ENCODE results near the gene MYO9A. TPM values are rescaled to one million over a fixed set of nuclear protein-coding genes. Genes with fewer than 3 reads are reported as not detected.

Gene MYO9A
- total RNA-seq, 1 experiment from 2014 or later: 23.0 TPM

GRCh38 chr15:71853543-71853942 is 264.4 kb downstream of the MYO9A start:
- Histone ChIP-seq H3K9me3 (ENCODE audit: control insufficient read depth in 1 of 2, insufficient read depth in 1 of 2, low read depth in 1 of 2, low read length in 2 of 2) (no peaks in the 10 kb centered on the region), H4K20me1 (ENCODE audit: insufficient read depth) (no peaks in the 10 kb centered on the region), H3K9me2 (ENCODE audit: insufficient read depth) (no peaks in the 10 kb centered on the region), H3K4me2 (ENCODE audit: low read length) (no peak overlapping the region), H3K4me1 (ENCODE audit: control insufficient read depth in 1 of 2, insufficient read depth in 2 of 2, low read length in 2 of 2) (no peaks in the 10 kb centered on the region), H3K79me2 (ENCODE audit: insufficient read depth, low read length) (no peaks in the 10 kb centered on the region), H3K36me3 (ENCODE audit: control insufficient read depth in 1 of 2, insufficient read depth in 2 of 2, low read length in 2 of 2) (peaks cover 0 to 2% of the 10 kb centered on the region in 2 experiments; a peak in 1 of 4 replicates), H3K27me3 (ENCODE audit: insufficient read depth, low read length) (no peaks in the 10 kb centered on the region), H3K27ac (ENCODE audit: low read depth, low read length) (no peak overlapping the region), H3K4me3 (replicated peaks in 1 of 2; ENCODE audit: low read depth in 1 of 2, low read length in 2 of 2) (no peak overlapping the region), H3K9ac (ENCODE audit: low read length) (no peak overlapping the region), H2AFZ (ENCODE audit: low read depth, low read length, poor library complexity, severe bottlenecking) (no peak overlapping the region)
- CTCF ChIA-PET: no interaction called here
- intact Hi-C loops (cut with micrococcal nuclease): no loop called here
- POLR2A ChIA-PET: no interaction called here
- RAD21 ChIA-PET (ENCODE audit: low non-redundant PET in 1 of 2, low total read pairs in 2 of 2, uncharacterized antibody in 2 of 2, unreplicated experiment in 2 of 2): no interaction called here
- no TSS peak for BruUV-seq (replicated peaks)
- ATAC-seq: no peak
- TF ChIP-seq REST (IDR thresholded peaks at IDR 0.05; ENCODE audit: low read depth) (no peak), SIN3A (IDR thresholded peaks at IDR 0.05; ENCODE audit: low read depth) (no peak), SRF (IDR thresholded peaks at IDR 0.05; ENCODE audit: low read depth) (no peak), ATF3 (IDR thresholded peaks at IDR 0.05) (no peak), RAD21 (IDR thresholded peaks at IDR 0.05; ENCODE audit: low read depth) (no peak), YY1 (IDR thresholded peaks at IDR 0.05; ENCODE audit: extremely low read depth, insufficient replicate concordance, low read depth, low read length) (no peak)
- DNase-seq (ENCODE audit: low read depth, low spot score): no peak

DNA sequence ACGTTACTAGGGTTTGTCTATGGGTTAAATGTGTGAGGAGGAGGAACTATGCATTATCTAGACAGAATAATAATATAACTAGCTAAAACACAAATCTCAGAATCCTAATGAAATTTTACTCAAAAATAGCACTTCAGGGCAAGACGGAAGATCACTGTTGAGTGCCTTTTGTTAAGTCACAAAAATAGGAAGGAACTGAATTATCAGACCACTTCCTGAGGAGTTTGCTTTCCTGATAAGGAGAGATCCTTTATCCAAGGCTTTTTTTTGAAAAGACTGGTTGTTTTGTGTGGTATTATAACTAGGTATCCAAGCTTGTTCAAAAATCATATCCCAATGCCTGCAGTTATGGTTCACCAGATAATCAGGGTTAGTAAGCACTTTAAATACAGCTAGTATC is 273.0 kb downstream of the MYO9A start:
- Histone ChIP-seq H3K27me3 (ENCODE audit: insufficient read depth, low read length) (no peaks in the 10 kb centered on the region), H3K4me1 (ENCODE audit: control insufficient read depth in 1 of 2, insufficient read depth in 2 of 2, low read length in 2 of 2) (no peaks in the 10 kb centered on the region), H3K9me3 (ENCODE audit: control insufficient read depth in 1 of 2, insufficient read depth in 1 of 2, low read depth in 1 of 2, low read length in 2 of 2) (no peaks in the 10 kb centered on the region), H3K36me3 (ENCODE audit: control insufficient read depth in 1 of 2, insufficient read depth in 2 of 2, low read length in 2 of 2) (peaks cover 0 to 1% of the 10 kb centered on the region in 2 experiments; a peak in 1 of 4 replicates), H3K9me2 (ENCODE audit: insufficient read depth) (no peaks in the 10 kb centered on the region), H3K9ac (ENCODE audit: low read length) (no peak overlapping the region), H3K27ac (ENCODE audit: low read depth, low read length) (no peak overlapping the region), H4K20me1 (ENCODE audit: insufficient read depth) (no peaks in the 10 kb centered on the region), H2AFZ (ENCODE audit: low read depth, low read length, poor library complexity, severe bottlenecking) (no peak overlapping the region), H3K79me2 (ENCODE audit: insufficient read depth, low read length) (no peaks in the 10 kb centered on the region), H3K4me2 (ENCODE audit: low read length) (no peak overlapping the region), H3K4me3 (replicated peaks in 1 of 2; ENCODE audit: low read depth in 1 of 2, low read length in 2 of 2) (no peak overlapping the region)
- ATAC-seq (no peak), DNase-seq (ENCODE audit: low read depth, low spot score) (no peak)
- intact Hi-C loops (cut with micrococcal nuclease): no loop called here
- CTCF ChIA-PET: no interaction called here
- no TSS peak for BruUV-seq (replicated peaks)
- RAD21 ChIA-PET (ENCODE audit: low non-redundant PET in 1 of 2, low total read pairs in 2 of 2, uncharacterized antibody in 2 of 2, unreplicated experiment in 2 of 2): no interaction called here
- no peak for TF ChIP-seq ZFX (IDR thresholded peaks at IDR 0.05)
- no peak for TF ChIP-seq ZBTB33 (IDR thresholded peaks at IDR 0.05; ENCODE audit: extremely low read depth, insufficient replicate concordance, low read length)
- no peak for TF ChIP-seq POLR2AphosphoS5 (IDR thresholded peaks at IDR 0.05; ENCODE audit: low read depth, low read length)
- no peak for TF ChIP-seq MAX (IDR thresholded peaks at IDR 0.05)
- TF ChIP-seq SP1 (IDR thresholded peaks at IDR 0.05; ENCODE audit: low read depth): no peak
- TF ChIP-seq YY1 (IDR thresholded peaks at IDR 0.05; ENCODE audit: extremely low read depth, insufficient replicate concordance, low read depth, low read length): no peak
- no peak for TF ChIP-seq RAD21 (IDR thresholded peaks at IDR 0.05; ENCODE audit: low read depth)
- no peak for TF ChIP-seq ATF3 (IDR thresholded peaks at IDR 0.05)
- TF ChIP-seq JUND (IDR thresholded peaks at IDR 0.05): no peak
- TF ChIP-seq FOSL1 (IDR thresholded peaks at IDR 0.05; ENCODE audit: low read depth): no peak
- TF ChIP-seq SIN3A (IDR thresholded peaks at IDR 0.05; ENCODE audit: low read depth): no peak
- no peak for TF ChIP-seq SRF (IDR thresholded peaks at IDR 0.05; ENCODE audit: low read depth)
- TF ChIP-seq EZH2 (IDR thresholded peaks at IDR 0.05): no peak
- POLR2A ChIA-PET: no interaction called here
